HTR-8/SVneo (cell line): ENCODE results near the gene PPA2.

ENCODE experiments used
- DNase-seq: peaks from one replicate; pipeline ENCODE4 v3.0.0; 2011; ENCODE audit warnings: low spot score, mixed read lengths; ENCODE audit not compliant: insufficient read length
- FAIRE-seq: peaks from 2 replicates; lab custom pipeline; 2011; peaks lifted over from hg19 to GRCh38; lab: Jason Lieb, UNC

The PPA2 gene

GRCh38 chr4:105400901-105401677, 72.8 kb downstream of the PPA2 start:
- FAIRE-seq (no peak), DNase-seq (no peak)

GRCh38 chr4:105399532-105400161, 74.2 kb downstream of the PPA2 start:
- no peak for FAIRE-seq

DNA sequence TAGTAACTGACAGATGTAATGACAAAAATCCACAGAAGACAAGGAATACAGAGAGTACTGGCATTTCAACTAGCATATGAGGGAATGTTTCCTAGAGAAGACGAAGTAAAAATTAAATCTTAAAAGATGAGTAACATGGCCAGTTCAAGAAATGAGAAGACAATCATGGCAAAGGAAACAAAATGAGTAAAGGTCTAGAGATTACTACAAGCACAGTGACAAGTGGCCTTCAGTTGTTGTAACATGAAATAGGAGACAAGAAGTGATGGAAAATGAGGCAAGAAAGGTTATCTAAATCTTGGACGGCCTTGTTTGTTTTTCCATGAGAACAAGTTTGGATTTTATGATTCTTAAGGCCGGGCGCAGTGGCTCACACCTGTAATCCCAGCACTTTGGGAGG, 81.0 kb downstream of the PPA2 start:
- FAIRE-seq (no peak), DNase-seq (no peak)

More at GRCh38 chr4:105399532-105400161, 74.2 kb downstream of the PPA2 start:
- peak; percentile 10 for DNase-seq

GRCh38 chr4:105389167-105389566, 84.7 kb downstream of the PPA2 start:
- no peak for DNase-seq
- FAIRE-seq = no peak

DNA sequence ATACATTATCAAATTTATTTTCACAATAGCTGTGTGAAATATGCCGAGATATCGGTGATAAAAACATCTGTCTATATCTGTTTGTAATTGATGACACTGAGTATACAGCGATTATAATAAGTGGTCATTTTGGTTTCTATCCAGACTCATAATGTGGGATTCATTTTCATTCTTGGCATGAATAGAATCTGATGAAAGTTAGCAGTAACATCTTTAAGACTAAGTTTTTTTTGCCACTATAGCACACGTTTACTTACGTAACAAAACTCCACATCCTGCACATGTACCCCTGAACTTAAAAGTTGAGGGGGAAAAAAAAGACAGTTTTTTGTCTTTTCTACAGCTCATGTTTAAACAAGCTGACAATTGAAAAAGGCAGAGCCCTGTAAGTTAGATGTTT, 86.4 kb downstream of the PPA2 start:
- FAIRE-seq (no peak), DNase-seq (no peak)

GRCh38 chr4:105386012-105386411, 87.8 kb downstream of the PPA2 start:
- FAIRE-seq = no peak

DNA sequence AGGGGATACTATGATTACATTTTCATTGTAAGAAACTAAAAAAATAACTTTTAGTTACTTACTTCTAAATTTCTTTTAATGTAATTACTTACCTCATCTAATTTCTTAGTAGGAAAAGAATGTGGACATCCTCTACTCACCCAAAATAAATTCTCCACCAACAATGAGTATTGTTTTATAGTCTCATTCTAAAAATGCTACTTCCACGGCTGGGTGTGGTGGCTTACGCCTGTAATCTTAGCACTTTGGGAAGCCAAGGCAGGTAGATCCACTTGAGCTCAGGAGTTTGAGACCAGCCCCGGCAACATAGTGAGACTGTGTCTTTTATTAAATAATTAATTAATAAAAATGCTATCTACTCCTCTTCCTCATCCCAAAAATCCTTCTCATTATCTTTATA, 99.8 kb downstream of the PPA2 start:
- FAIRE-seq (no peak), DNase-seq (no peak)

More at GRCh38 chr4:105386012-105386411, 87.8 kb downstream of the PPA2 start:
- no peak for DNase-seq

DNA sequence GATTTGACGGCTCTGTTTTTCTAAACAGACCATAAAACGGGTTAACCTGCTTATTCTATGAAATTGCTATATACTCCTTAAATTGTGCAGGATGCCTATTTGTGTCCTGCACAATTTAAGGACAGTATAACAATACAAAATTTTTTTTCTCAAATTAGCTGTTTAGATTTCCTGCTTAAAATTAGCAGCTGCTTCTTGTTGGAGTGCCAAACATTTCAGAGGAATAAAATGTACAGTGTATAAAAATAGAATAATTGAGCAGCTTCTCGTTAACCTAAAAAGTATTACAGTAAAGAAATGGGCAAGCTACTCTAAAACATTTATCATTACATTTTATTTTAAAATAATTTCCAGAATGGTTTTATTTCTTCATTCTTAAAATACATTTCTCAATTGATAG, 100.5 kb downstream of the PPA2 start:
- no peak for DNase-seq
- FAIRE-seq = no peak

DNA sequence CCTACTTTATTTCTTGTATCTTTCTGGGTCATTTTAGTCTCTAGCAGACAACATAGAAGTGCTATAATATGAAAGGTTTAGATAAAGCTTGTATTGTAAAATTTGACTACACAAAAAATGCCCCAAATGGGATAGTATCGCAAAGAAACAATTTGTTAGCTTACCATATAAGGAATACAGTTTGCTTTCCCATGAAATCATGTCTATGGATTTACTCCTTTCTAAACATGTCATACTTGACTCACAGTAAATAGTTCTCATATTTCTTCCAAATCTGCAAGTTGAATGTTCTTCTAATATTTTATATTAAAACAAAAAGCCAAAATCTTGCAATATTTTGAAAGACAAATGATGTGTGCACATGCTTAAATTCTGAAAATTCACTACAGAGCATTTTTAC, 103.9 kb downstream of the PPA2 start:
- DNase-seq (no peak), FAIRE-seq (no peak)

DNA sequence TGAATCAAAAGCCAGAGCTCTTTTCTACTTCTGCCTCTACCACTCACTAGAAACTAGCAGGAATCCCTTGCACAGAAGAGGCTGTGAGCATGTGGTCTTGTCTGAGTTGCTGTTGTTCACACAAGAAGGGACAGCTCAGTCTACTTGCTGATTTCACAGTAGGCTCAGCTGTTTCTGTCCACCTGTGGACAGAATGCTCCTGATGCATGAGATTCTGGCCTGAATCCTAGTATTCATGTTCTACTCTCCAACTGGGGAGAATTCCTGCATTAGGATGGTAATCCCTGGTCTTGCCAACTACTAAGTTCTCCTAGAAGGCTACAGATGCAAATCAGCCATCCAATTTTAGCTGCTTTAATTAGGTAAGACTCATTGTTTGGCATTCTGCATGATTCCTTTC, 112.8 kb downstream of the PPA2 start:
- FAIRE-seq (no peak), DNase-seq (no peak)

DNA sequence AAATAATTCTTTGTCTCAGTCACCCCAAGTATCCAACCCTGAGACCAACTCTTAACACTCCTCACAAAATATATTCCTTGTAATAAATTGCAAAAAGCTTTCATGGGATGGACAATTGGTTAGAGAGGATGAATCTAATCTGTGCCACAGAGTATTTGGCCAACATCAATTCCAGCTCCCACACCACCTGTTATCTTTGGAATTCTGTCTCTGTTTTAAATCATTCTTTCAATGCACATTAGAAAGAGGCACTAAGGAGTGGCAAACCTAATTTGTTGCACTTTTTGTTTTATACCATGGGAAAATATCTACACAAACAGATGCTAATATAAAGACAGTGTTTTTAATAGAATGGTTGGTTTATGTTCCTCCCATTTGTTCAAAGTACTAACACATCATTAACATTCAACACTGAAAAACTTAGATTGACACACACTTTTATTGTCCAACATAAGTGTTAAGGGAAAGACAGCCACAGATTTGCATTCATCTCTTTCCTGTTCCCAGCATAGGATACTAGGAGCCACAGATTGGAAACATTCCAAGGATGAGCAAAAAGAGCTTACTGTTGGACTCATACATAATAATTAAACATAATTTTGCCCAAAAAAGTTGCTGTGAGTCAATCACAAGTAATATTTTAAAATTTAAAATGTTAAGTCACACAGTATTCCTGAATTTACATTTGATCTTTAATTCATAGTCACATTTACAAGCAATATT, 116.4 kb downstream of the PPA2 start:
- DNase-seq (no peak), FAIRE-seq (no peak)

- no peak for FAIRE-seq
- no peak for DNase-seq
These were observed 117.7 kb downstream of the PPA2 start for GRCh38 chr4:105356194-105356593.

GRCh38 chr4:105352826-105353225, 121.0 kb downstream of the PPA2 start:
- DNase-seq (no peak), FAIRE-seq (no peak)

DNA sequence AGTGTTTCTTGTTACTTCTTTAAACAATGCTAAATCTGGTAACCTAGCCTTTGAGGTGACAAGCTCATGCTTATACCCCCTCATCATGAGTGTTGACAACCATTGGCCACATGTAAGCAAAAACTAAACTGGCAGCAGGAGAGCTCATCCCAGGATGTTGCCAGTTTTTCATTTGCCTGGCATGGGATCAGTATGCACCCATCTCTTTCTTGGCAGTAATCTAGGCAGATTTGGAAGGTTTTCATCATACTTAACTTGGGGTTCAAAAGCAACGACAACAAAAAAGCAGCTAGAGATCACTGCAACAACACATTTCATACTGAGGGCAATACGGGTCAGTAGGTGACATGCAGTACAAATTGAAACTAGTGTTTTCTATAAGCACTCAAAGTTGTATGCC, 122.0 kb downstream of the PPA2 start:
- DNase-seq (no peak), FAIRE-seq (no peak)

DNA sequence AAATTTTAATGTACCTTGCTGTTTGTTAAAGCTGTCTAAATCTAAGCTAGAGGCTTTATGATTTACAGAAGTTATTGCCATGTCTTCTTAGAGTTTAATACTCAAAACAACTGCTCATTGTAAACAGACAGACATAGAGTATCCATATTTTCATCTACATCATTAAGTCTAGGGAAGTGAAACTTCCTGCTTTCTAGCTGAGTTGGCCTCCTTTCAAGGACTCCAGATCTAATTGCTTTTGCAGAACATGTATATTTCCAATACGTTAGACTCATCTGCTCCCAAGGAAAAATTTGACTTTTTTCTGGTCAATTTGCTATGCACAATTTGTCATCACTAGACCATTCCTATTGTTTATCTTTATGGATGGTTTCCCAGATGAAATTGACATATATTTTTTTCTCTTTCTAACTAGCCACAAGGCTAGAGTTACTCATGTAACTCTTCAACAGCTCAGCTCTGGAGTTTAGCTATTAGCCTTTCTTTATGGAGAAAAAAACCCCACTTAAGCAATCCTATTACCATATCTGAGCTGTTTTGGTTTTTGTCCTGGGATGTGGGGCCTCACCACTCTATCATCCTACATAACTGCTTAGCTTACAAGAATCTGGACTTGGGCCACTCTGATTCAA, 122.9 kb downstream of the PPA2 start:
- no peak for DNase-seq

DNA sequence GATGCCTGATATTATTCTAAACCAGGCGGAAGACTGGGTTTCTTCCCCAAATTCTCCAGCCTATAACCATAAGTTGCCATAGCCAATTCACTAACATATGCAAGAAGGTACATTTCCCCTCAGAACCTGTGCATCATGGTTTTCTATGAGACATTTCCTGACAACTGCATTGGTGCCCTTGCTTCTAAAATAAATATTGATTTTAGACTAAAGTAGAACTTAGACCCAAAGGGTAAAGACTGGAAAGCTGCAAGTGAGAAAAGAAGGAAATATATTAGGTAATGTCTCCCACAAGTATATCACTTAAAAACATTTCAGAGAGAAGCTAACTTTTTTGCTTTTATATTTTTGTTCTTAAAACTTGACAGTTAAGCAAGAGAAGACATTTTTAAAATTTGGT, 125.1 kb downstream of the PPA2 start:
- no peak for FAIRE-seq
- DNase-seq = no peak

More for the DNA sequence above, 122.9 kb downstream of the PPA2 start:
- FAIRE-seq = no peak

DNA sequence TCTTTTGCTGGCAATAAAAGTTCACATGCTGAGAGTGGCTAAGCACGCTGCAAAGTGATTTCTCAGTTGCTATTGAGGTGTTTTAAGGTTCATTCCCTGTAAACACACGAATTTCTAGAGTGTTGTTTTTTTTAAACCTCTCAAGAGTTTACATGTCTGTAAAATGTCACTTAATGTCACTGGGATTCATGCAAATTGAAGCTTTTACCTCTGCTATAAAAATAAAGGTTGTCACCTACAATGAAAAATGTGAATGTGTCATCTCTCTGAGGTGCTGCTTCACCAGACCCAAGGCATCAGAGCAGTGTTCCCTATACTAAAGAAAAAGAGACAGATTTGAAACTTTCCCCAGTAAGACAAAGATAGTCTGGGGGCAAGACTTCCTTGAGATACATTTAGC, 127.0 kb downstream of the PPA2 start:
- FAIRE-seq (no peak), DNase-seq (no peak)

- no peak for DNase-seq
- no peak for FAIRE-seq
These were observed 128.0 kb downstream of the PPA2 start for GRCh38 chr4:105345838-105346237.

DNA sequence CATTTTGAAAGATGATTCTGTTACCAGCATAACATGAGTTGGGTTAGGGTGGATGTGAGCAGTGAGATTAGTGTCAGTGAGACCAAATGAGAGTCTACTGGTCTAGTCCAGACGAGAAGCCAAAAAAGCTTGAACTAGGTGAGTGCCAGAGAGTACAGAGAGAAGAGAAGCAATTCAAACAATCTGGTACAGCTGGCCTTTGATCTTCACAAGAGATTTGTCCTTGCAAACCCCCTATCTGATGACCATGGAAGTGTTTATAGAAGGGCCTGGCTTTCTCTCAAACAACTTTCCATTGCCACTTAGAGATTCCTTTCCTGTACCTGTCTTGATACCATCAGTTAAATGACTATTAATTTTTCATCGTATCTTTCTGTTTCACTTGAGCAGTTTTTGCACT, 128.5 kb downstream of the PPA2 start:
- no peak for DNase-seq
- FAIRE-seq = no peak

DNA sequence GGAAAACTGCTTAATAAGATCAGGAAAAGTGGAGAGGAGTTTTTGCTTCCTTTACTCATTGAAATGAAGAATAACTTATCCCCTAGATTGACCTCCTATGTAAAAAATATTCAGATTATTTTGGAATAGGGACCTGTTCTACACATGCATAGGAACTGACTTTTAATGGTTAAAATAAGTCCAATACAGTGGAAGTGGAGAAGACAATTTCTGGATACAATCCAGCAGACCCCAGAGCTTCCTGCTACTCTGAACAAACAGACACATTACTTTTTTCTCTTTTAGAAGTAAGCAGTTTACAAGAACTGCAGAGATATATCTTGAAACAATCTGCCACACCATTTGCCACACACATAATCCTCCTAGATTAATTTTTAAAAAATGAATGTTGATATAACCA, 129.7 kb downstream of the PPA2 start:
- FAIRE-seq (no peak), DNase-seq (no peak)
